ENCODE data around the gene BMPR1A. TPM values are rescaled to one million over a fixed set of nuclear protein-coding genes. Genes with fewer than 3 reads are reported as not detected.

BMPR1A gene
- total and polyA plus RNA-seq, 4 experiments from 2014 or later = 4.7 to 21.0 (median 10.4) TPM

- H3K27me3 ChIP-seq (ENCODE audit: insufficient read depth, low read length) = no peaks in the 10 kb centered on the region
- CTCF ChIA-PET (ENCODE audit: partially characterized antibody) = interaction anchor here (0.6 kb wide), 1 partner anchor 247 kb away, joined by 4 read pairs; no protein-coding TSS in a partner anchor
- H3K27ac ChIP-seq (ENCODE audit: low read depth, low read length) = no peak overlapping the region
- Mint-ChIP-seq H3K27me3 (peaks cover 2 to 4% of the 10 kb centered on the region in 2 donors), H3K4me1 (peaks cover 0 to 10% (median 5%) of the 10 kb centered on the region in 4 donors), H3K36me3 (no peaks in the 10 kb centered on the region), H3K27ac (no peak overlapping the region), H3K4me3 (no peak overlapping the region), H3K9me3 (no peaks in the 10 kb centered on the region)
- no peaks in the 10 kb centered on the region for H3K4me1 ChIP-seq (ENCODE audit: insufficient read depth, low read length)
- intact Hi-C loops (cut with micrococcal nuclease) = no loop called here
- no peak overlapping the region for H3K4me3 ChIP-seq (ENCODE audit: low read length in 2 of 2)
- POLR2A ChIA-PET (ENCODE audit: partially characterized antibody) = no interaction called here
- DNase-seq = no peak
- H3K36me3 ChIP-seq (ENCODE audit: insufficient read depth, low read length) = no peaks in the 10 kb centered on the region
- H3K9me3 ChIP-seq (ENCODE audit: control insufficient read depth in 1 of 2, low read length in 2 of 2) = no peaks in the 10 kb centered on the region
These were observed 37.9 kb upstream of the BMPR1A start for GRCh38 chr10:86718556-86718955.

DNA sequence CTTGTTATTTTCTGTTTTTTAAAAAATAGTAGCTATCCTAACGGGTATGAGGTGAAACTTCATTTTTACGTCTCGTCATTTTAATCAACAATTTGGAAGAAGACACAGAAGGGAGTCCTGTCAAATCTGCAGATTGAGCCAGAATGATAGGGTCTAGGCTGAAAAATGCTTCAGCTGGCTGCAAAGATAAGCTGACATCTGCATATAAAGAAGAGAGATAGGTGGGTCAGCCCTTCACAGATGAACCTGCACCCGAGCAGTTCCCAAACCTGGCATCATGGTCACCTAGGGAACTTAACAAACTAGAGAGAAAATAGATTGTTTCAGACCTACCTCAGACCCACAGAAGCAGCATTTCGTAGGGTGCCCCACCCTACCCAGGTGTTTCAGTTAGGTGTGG lies 35.2 kb upstream of the BMPR1A start:
- no peaks in the 10 kb centered on the region for H3K36me3 Mint-ChIP-seq
- H3K9me3 Mint-ChIP-seq = no peaks in the 10 kb centered on the region

DNA sequence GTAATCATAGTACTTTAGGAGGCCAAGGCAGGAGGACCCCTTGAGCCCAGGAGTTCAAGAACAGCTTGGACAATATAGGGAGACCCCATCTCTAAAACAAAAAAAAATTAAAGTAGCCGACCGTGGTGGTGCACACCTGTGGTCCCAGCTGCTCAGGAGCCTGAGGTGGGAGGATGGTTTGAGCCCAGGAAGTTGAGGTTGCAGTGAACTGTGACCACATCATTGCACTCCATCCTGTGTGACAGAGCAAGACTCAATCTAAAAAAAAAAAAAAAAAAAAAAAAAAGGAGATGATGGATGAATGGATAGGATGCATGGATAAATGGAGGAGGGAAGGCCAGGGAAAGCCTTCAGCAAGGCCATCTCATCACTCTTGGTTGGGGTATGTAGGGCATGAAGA lies 33.4 kb upstream of the BMPR1A start:
- no peak overlapping the region for H3K4me3 Mint-ChIP-seq
- Histone ChIP-seq H3K27me3 (ENCODE audit: insufficient read depth, low read length) (no peaks in the 10 kb centered on the region), H3K36me3 (ENCODE audit: insufficient read depth, low read length) (no peaks in the 10 kb centered on the region), H3K4me3 (ENCODE audit: low read length in 2 of 2) (no peak overlapping the region), H3K9me3 (ENCODE audit: control insufficient read depth in 1 of 2, low read length in 2 of 2) (no peaks in the 10 kb centered on the region), H3K27ac (ENCODE audit: low read depth, low read length) (no peak overlapping the region), H3K4me1 (ENCODE audit: insufficient read depth, low read length) (no peaks in the 10 kb centered on the region)
- peaks cover 0 to 8% (median 6%) of the 10 kb centered on the region in 4 donors for H3K4me1 Mint-ChIP-seq
- H3K27ac Mint-ChIP-seq = peak overlapping the region in 1 of 7 donors; percentile 51
- intact Hi-C loops (cut with micrococcal nuclease) = no loop called here
- H3K36me3 Mint-ChIP-seq = no peaks in the 10 kb centered on the region
- DNase-seq = no peak
- ChIA-PET POLR2A (ENCODE audit: partially characterized antibody) (no interaction called here), CTCF (ENCODE audit: partially characterized antibody) (interaction anchor here (0.7 kb wide), 1 partner anchor 11 kb away, joined by 3 read pairs; no protein-coding TSS in a partner anchor)
- no peaks in the 10 kb centered on the region for H3K9me3 Mint-ChIP-seq
- peaks cover 3 to 4% of the 10 kb centered on the region in 2 donors for H3K27me3 Mint-ChIP-seq

More for the DNA sequence above, 35.2 kb upstream of the BMPR1A start:
- intact Hi-C loops (cut with micrococcal nuclease) = no loop called here
- Mint-ChIP-seq H3K4me3 (no peak overlapping the region), H3K27ac (no peak overlapping the region), H3K4me1 (peaks cover 0 to 8% (median 6%) of the 10 kb centered on the region in 4 donors), H3K27me3 (peaks cover 3 to 4% of the 10 kb centered on the region in 2 donors)
- Histone ChIP-seq H3K27ac (ENCODE audit: low read depth, low read length) (no peak overlapping the region), H3K36me3 (ENCODE audit: insufficient read depth, low read length) (no peaks in the 10 kb centered on the region), H3K4me1 (ENCODE audit: insufficient read depth, low read length) (no peaks in the 10 kb centered on the region), H3K4me3 (ENCODE audit: low read length in 2 of 2) (no peak overlapping the region), H3K27me3 (ENCODE audit: insufficient read depth, low read length) (no peaks in the 10 kb centered on the region), H3K9me3 (ENCODE audit: control insufficient read depth in 1 of 2, low read length in 2 of 2) (no peaks in the 10 kb centered on the region)
- CTCF ChIA-PET (ENCODE audit: partially characterized antibody) = no interaction called here
- POLR2A ChIA-PET (ENCODE audit: partially characterized antibody) = no interaction called here
- DNase-seq = no peak

GRCh38 chr10:86724445-86724844 lies 32.0 kb upstream of the BMPR1A start:
- no peak for DNase-seq
- Mint-ChIP-seq H3K9me3 (no peaks in the 10 kb centered on the region), H3K27me3 (peaks cover 3 to 4% of the 10 kb centered on the region in 2 donors), H3K4me1 (peaks cover 0 to 8% (median 6%) of the 10 kb centered on the region in 4 donors), H3K4me3 (no peak overlapping the region), H3K27ac (no peak overlapping the region), H3K36me3 (no peaks in the 10 kb centered on the region)
- Histone ChIP-seq H3K9me3 (ENCODE audit: control insufficient read depth in 1 of 2, low read length in 2 of 2) (no peaks in the 10 kb centered on the region), H3K4me1 (ENCODE audit: insufficient read depth, low read length) (no peaks in the 10 kb centered on the region), H3K4me3 (ENCODE audit: low read length in 2 of 2) (no peak overlapping the region), H3K27me3 (ENCODE audit: insufficient read depth, low read length) (no peaks in the 10 kb centered on the region), H3K36me3 (ENCODE audit: insufficient read depth, low read length) (no peaks in the 10 kb centered on the region), H3K27ac (ENCODE audit: low read depth, low read length) (no peak overlapping the region)
- intact Hi-C loops (cut with micrococcal nuclease) = no loop called here
- POLR2A ChIA-PET (ENCODE audit: partially characterized antibody) = no interaction called here
- CTCF ChIA-PET (ENCODE audit: partially characterized antibody) = interaction anchor here (1.0 to 1.3 kb wide), 2 partner anchors 23 to 29 kb away, joined by 3 read pairs; no protein-coding TSS in a partner anchor

DNA sequence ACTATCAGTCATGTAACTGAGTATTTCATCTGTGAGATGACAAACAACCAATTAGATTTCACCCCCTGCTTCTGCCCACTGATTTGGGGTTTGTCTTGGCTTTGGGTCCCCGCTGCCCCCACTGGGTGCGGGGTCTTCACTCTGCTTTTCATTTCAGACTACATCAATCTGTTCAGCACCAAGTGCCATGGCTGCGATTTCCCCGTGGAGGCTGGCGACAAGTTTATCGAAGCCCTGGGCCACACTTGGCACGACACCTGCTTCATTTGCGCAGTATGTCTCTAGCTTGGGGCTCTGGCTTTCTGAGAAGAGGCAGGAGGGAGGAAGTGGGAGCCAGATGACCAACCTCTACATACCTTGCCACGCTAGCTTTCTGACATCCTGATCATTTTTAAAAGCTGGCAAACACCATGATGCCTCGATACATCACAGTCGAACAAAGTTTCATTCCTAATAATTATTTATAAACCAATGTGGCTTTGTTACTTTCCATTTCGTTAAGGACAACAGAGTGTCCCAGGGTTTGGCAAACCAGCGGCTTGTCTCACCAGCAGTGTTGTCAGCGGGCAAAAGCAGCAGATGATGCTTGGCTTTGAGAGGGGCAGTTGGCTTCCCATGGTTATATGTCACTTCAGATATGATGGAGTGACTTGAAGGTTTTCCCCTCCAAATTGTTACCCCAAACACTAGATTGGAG lies 30.3 kb upstream of the BMPR1A start:
- no peaks in the 10 kb centered on the region for H3K36me3 ChIP-seq (ENCODE audit: insufficient read depth, low read length)
- ChIA-PET CTCF (ENCODE audit: partially characterized antibody) (no interaction called here), POLR2A (ENCODE audit: partially characterized antibody) (no interaction called here)
- DNase-seq = no peak
- Mint-ChIP-seq H3K36me3 (no peaks in the 10 kb centered on the region), H3K9me3 (no peaks in the 10 kb centered on the region), H3K4me3 (no peak overlapping the region), H3K27me3 (peaks cover 1 to 4% of the 10 kb centered on the region in 2 donors), H3K4me1 (peaks cover 0 to 8% (median 6%) of the 10 kb centered on the region in 4 donors), H3K27ac (no peak overlapping the region)
- H3K9me3 ChIP-seq (ENCODE audit: control insufficient read depth in 1 of 2, low read length in 2 of 2) = no peaks in the 10 kb centered on the region
- no peak overlapping the region for H3K27ac ChIP-seq (ENCODE audit: low read depth, low read length)
- no peaks in the 10 kb centered on the region for H3K27me3 ChIP-seq (ENCODE audit: insufficient read depth, low read length)
- H3K4me1 ChIP-seq (ENCODE audit: insufficient read depth, low read length) = no peaks in the 10 kb centered on the region
- H3K4me3 ChIP-seq (ENCODE audit: low read length in 2 of 2) = no peak overlapping the region
- intact Hi-C loops (cut with micrococcal nuclease) = no loop called here

DNA sequence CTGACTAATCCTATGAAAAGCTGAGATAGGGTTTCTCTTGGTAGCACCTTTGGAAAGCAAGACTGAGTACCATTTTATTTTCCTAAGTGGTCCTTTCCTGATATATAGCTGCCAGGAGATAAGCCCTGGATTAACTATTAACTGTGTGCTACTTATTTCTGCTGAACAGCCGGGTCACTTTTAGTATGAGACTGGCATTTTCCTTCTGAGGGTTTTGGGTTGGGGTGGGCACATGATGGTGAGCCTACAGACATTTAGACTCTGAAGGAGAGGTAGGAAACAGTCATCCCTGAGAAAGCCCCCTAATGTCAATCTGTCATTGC lies 29.8 kb upstream of the BMPR1A start:
- CTCF ChIA-PET (ENCODE audit: partially characterized antibody) = interaction anchor here (1.1 kb wide), 1 partner anchor 31 kb away, joined by 3 read pairs; no protein-coding TSS in a partner anchor
- POLR2A ChIA-PET (ENCODE audit: partially characterized antibody) = no interaction called here

GRCh38 chr10:86727470-86727869 lies 28.9 kb upstream of the BMPR1A start:
- intact Hi-C loops (cut with micrococcal nuclease) = no loop called here
- H3K9me3 ChIP-seq (ENCODE audit: control insufficient read depth in 1 of 2, low read length in 2 of 2) = no peaks in the 10 kb centered on the region
- H3K4me1 ChIP-seq (ENCODE audit: insufficient read depth, low read length) = no peaks in the 10 kb centered on the region
- H3K9me3 Mint-ChIP-seq = no peaks in the 10 kb centered on the region
- H3K4me3 ChIP-seq (ENCODE audit: low read length in 2 of 2) = no peak overlapping the region
- no peak for DNase-seq
- peaks cover 1 to 4% of the 10 kb centered on the region in 2 donors for H3K27me3 Mint-ChIP-seq
- POLR2A ChIA-PET (ENCODE audit: partially characterized antibody) = no interaction called here
- no peak overlapping the region for H3K27ac Mint-ChIP-seq
- H3K4me3 Mint-ChIP-seq = no peak overlapping the region
- H3K36me3 ChIP-seq (ENCODE audit: insufficient read depth, low read length) = no peaks in the 10 kb centered on the region
- H3K27me3 ChIP-seq (ENCODE audit: insufficient read depth, low read length) = no peaks in the 10 kb centered on the region
- CTCF ChIA-PET (ENCODE audit: partially characterized antibody) = interaction anchor here (1.1 kb wide), 1 partner anchor 30 kb away, joined by 3 read pairs; no protein-coding TSS in a partner anchor
- no peak overlapping the region for H3K27ac ChIP-seq (ENCODE audit: low read depth, low read length)
- H3K36me3 Mint-ChIP-seq = no peaks in the 10 kb centered on the region
- H3K4me1 Mint-ChIP-seq = peaks cover 0 to 7% (median 6%) of the 10 kb centered on the region in 4 donors

More for the DNA sequence above, 29.8 kb upstream of the BMPR1A start:
- no peaks in the 10 kb centered on the region for H3K36me3 ChIP-seq (ENCODE audit: insufficient read depth, low read length)
- H3K9me3 Mint-ChIP-seq = no peaks in the 10 kb centered on the region
- peaks cover 1 to 4% of the 10 kb centered on the region in 2 donors for H3K27me3 Mint-ChIP-seq
- H3K4me3 ChIP-seq (ENCODE audit: low read length in 2 of 2) = no peak overlapping the region
- DNase-seq = no peak
- H3K27ac Mint-ChIP-seq = no peak overlapping the region
- H3K4me3 Mint-ChIP-seq = no peak overlapping the region
- H3K27ac ChIP-seq (ENCODE audit: low read depth, low read length) = no peak overlapping the region
- H3K4me1 Mint-ChIP-seq = peaks cover 0 to 8% (median 6%) of the 10 kb centered on the region in 4 donors
- no peaks in the 10 kb centered on the region for H3K4me1 ChIP-seq (ENCODE audit: insufficient read depth, low read length)
- no peaks in the 10 kb centered on the region for H3K36me3 Mint-ChIP-seq
- intact Hi-C loops (cut with micrococcal nuclease) = no loop called here
- H3K9me3 ChIP-seq (ENCODE audit: control insufficient read depth in 1 of 2, low read length in 2 of 2) = no peaks in the 10 kb centered on the region
- no peaks in the 10 kb centered on the region for H3K27me3 ChIP-seq (ENCODE audit: insufficient read depth, low read length)

Measured in CD4-positive, alpha-beta memory T cell (primary cell).